Measurements from ENCODE around the gene CEACAM7.

CEACAM7 gene

GRCh38 chr19:41671486-41671885, 16.6 kb downstream of the CEACAM7 start:
- H3K9me3 ChIP-seq (ENCODE audit: low read length) = peaks cover 3% of the 10 kb centered on the region; the same call in 1 of the 2 replicates
- H3K27me3 ChIP-seq (ENCODE audit: insufficient read depth, low read length) = no peaks in the 10 kb centered on the region
- no peak overlapping the region for H3K9ac ChIP-seq (ENCODE audit: low read length)
- H3K4me2 ChIP-seq (ENCODE audit: low read length) = no peak overlapping the region
- H2AFZ ChIP-seq (ENCODE audit: low read length) = no peak overlapping the region
- no peaks in the 10 kb centered on the region for H3K79me2 ChIP-seq (ENCODE audit: insufficient read depth, low read length)
- no peak overlapping the region for H3K27ac ChIP-seq (ENCODE audit: low read depth, low read length, poor library complexity, severe bottlenecking)
- no peak for TF ChIP-seq CTCF (IDR thresholded peaks at IDR 0.05; ENCODE audit: low read length)
- no peak for TF ChIP-seq EZH2 (IDR thresholded peaks at IDR 0.05; ENCODE audit: borderline replicate concordance, low read length)
- H3K4me1 ChIP-seq (ENCODE audit: insufficient read depth, low read length, severe bottlenecking) = no peaks in the 10 kb centered on the region
- H3F3A ChIP-seq (ENCODE audit: insufficient read depth, low read length) = no peaks in the 10 kb centered on the region
- H3K36me3 ChIP-seq (ENCODE audit: insufficient read depth, low read length) = no peaks in the 10 kb centered on the region
- no peak overlapping the region for H3K4me3 ChIP-seq (ENCODE audit: low read depth, low read length, poor library complexity, severe bottlenecking)
- H3K9me2 ChIP-seq (ENCODE audit: low read depth, low read length) = no peaks in the 10 kb centered on the region
- no peaks in the 10 kb centered on the region for H4K20me1 ChIP-seq (ENCODE audit: insufficient read depth, low read length)

DNA sequence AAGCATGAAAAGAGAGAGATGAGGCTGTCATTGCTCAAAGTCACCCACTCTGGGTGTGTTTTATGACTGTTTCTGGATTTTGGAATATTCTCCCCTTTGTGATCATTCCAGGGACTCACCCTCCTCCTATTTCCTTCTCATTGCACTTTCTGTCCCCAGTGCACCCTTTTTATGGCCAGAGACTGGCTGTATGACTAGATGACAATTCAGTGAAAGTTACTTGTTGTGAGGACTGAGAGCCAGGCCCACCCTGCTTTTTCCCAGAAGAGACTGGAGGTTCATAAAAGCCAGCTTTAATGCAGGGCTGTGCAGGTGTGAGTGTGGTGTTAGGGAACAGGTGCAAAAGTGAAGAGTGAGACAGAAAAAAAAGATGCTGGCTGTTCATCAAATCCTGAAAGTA, 17.3 kb downstream of the CEACAM7 start:
- Histone ChIP-seq H3K9me2 (ENCODE audit: low read depth, low read length) (no peaks in the 10 kb centered on the region), H3K4me2 (ENCODE audit: low read length) (no peak overlapping the region), H3K4me1 (ENCODE audit: insufficient read depth, low read length, severe bottlenecking) (no peaks in the 10 kb centered on the region), H3K4me3 (ENCODE audit: low read depth, low read length, poor library complexity, severe bottlenecking) (no peak overlapping the region), H3K9me3 (ENCODE audit: low read length) (peaks cover 6% of the 10 kb centered on the region; the same call in 1 of the 2 replicates), H3F3A (ENCODE audit: insufficient read depth, low read length) (no peaks in the 10 kb centered on the region), H2AFZ (ENCODE audit: low read length) (no peak overlapping the region), H3K27ac (ENCODE audit: low read depth, low read length, poor library complexity, severe bottlenecking) (no peak overlapping the region), H3K36me3 (ENCODE audit: insufficient read depth, low read length) (no peaks in the 10 kb centered on the region), H3K79me2 (ENCODE audit: insufficient read depth, low read length) (no peaks in the 10 kb centered on the region), H4K20me1 (ENCODE audit: insufficient read depth, low read length) (no peaks in the 10 kb centered on the region), H3K27me3 (ENCODE audit: insufficient read depth, low read length) (no peaks in the 10 kb centered on the region), H3K9ac (ENCODE audit: low read length) (no peak overlapping the region)
- no peak for TF ChIP-seq CTCF (IDR thresholded peaks at IDR 0.05; ENCODE audit: low read length)
- no peak for TF ChIP-seq EZH2 (IDR thresholded peaks at IDR 0.05; ENCODE audit: borderline replicate concordance, low read length)

DNA sequence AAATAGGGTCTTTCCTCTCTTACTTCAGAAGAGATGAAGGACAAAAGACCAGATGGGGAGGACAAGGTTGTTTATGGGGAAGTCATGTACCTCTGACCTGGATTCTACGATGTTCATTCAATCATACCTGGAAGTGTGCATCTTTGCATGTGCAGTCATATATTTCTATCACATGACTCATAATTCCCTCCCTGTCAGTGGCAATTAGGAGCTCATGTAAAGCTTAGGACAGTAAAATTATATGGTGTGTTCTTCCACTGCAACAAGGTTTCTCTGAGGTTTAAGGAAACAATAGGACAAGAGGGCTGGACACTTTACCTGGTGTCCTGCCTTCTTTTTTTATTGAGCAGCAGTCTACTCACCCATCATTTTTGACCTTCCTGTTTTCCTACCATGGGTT, 19.8 kb downstream of the CEACAM7 start:
- no peaks in the 10 kb centered on the region for H3F3A ChIP-seq (ENCODE audit: insufficient read depth, low read length)
- no peaks in the 10 kb centered on the region for H3K27me3 ChIP-seq (ENCODE audit: insufficient read depth, low read length)
- no peak overlapping the region for H2AFZ ChIP-seq (ENCODE audit: low read length)
- no peak overlapping the region for H3K4me3 ChIP-seq (ENCODE audit: low read depth, low read length, poor library complexity, severe bottlenecking)
- H3K27ac ChIP-seq (ENCODE audit: low read depth, low read length, poor library complexity, severe bottlenecking) = no peak overlapping the region
- H3K4me2 ChIP-seq (ENCODE audit: low read length) = no peak overlapping the region
- no peaks in the 10 kb centered on the region for H3K36me3 ChIP-seq (ENCODE audit: insufficient read depth, low read length)
- H3K79me2 ChIP-seq (ENCODE audit: insufficient read depth, low read length) = no peaks in the 10 kb centered on the region
- H3K9me2 ChIP-seq (ENCODE audit: low read depth, low read length) = no peaks in the 10 kb centered on the region
- H3K9me3 ChIP-seq (ENCODE audit: low read length) = peaks cover 12% of the 10 kb centered on the region; the same call in 1 of the 2 replicates
- no peaks in the 10 kb centered on the region for H4K20me1 ChIP-seq (ENCODE audit: insufficient read depth, low read length)
- no peaks in the 10 kb centered on the region for H3K4me1 ChIP-seq (ENCODE audit: insufficient read depth, low read length, severe bottlenecking)
- H3K9ac ChIP-seq (ENCODE audit: low read length) = no peak overlapping the region
- no peak for TF ChIP-seq CTCF (IDR thresholded peaks at IDR 0.05; ENCODE audit: low read length)
- TF ChIP-seq EZH2 (IDR thresholded peaks at IDR 0.05; ENCODE audit: borderline replicate concordance, low read length) = no peak

All from OCI-LY1 (cell line).